H9 (cell line): ENCODE data around the gene FXN. TPM values are rescaled to one million over a fixed set of nuclear protein-coding genes. Genes with fewer than 3 reads are reported as not detected.

Experiments
- DNase-seq: peaks from one replicate; pipeline ENCODE4 v3.0.0-alpha.2; 2017
- H2AFZ ChIP-seq: one replicate; pipeline ENCODE4 v1.6.1; 2013; ENCODE audit warnings: mild to moderate bottlenecking, low read length, control low read depth, moderate library complexity
- H2AK5ac ChIP-seq: 2 replicates; pipeline ENCODE4 v1.6.1; 2013; ENCODE audit warnings: low read length, control low read depth, mixed read lengths; ENCODE audit not compliant: insufficient read length
- H2BK120ac ChIP-seq: one replicate; pipeline ENCODE4 v1.6.1; 2013; ENCODE audit warnings: low read depth, mild to moderate bottlenecking, low read length, control low read depth, inconsistent platforms; ENCODE audit not compliant: poor library complexity, severe bottlenecking
- H2BK12ac ChIP-seq: 2 replicates; pipeline ENCODE4 v1.6.1; 2013; ENCODE audit warnings: low read length, control low read depth, mixed read lengths, low read depth; ENCODE audit not compliant: insufficient read length
- H2BK15ac ChIP-seq: 2 replicates; pipeline ENCODE4 v1.6.1; 2013; ENCODE audit warnings: low read depth, low read length, control low read depth
- H2BK20ac ChIP-seq: one replicate; pipeline ENCODE4 v1.6.1; 2013; ENCODE audit warnings: low read depth, mild to moderate bottlenecking, low read length, control low read depth, inconsistent platforms; ENCODE audit not compliant: poor library complexity, severe bottlenecking
- H2BK5ac ChIP-seq: 2 replicates; pipeline ENCODE4 v1.6.1; 2013; ENCODE audit warnings: low read length, control low read depth, mixed read lengths; ENCODE audit not compliant: insufficient read length
- H3K14ac ChIP-seq: 2 replicates; pipeline ENCODE4 v1.6.1; 2013; ENCODE audit warnings: low read length, control low read depth; ENCODE audit not compliant: insufficient read depth
- H3K18ac ChIP-seq: 2 replicates; pipeline ENCODE4 v1.6.1; 2013; ENCODE audit warnings: low read depth, mild to moderate bottlenecking, mixed read lengths, low read length, control low read depth; ENCODE audit not compliant: insufficient read length
- H3K23ac ChIP-seq: 2 replicates; pipeline ENCODE4 v1.6.1; 2013; ENCODE audit warnings: low read length, control low read depth, mixed read lengths, low read depth; ENCODE audit not compliant: insufficient read length
- H3K23me2 ChIP-seq: 2 replicates; pipeline ENCODE4 v1.6.1; 2013; ENCODE audit warnings: low read depth, mild to moderate bottlenecking, mixed read lengths, low read length, control low read depth; ENCODE audit not compliant: insufficient read length, poor library complexity, severe bottlenecking
- H3K27ac ChIP-seq: 2 replicates; pipeline ENCODE4 v1.5.1; 2013; ENCODE audit warnings: low read length, control low read depth, mixed read lengths, low read depth; ENCODE audit not compliant: insufficient read length
- H3K27me3 ChIP-seq: 2 replicates; pipeline ENCODE4 v1.6.1; 2013; ENCODE audit warnings: low read length, control low read depth, inconsistent platforms; ENCODE audit not compliant: insufficient read depth
- H3K4ac ChIP-seq: 2 replicates; pipeline ENCODE4 v1.6.1; 2013; ENCODE audit warnings: low read depth, mild to moderate bottlenecking, control low read depth, inconsistent platforms, low read length, moderate library complexity
- H3K4me1 ChIP-seq: 2 replicates; pipeline ENCODE4 v1.6.1; 2013; ENCODE audit warnings: low read length, control low read depth, inconsistent platforms; ENCODE audit not compliant: insufficient read depth
- H3K4me2 ChIP-seq: 2 replicates; pipeline ENCODE4 v1.6.1; 2013; ENCODE audit warnings: low read length, control low read depth, mixed read lengths; ENCODE audit not compliant: insufficient read length, insufficient read depth
- H3K56ac ChIP-seq: 2 replicates; pipeline ENCODE4 v1.6.1; 2013; ENCODE audit warnings: low read depth, mild to moderate bottlenecking, mixed read lengths, low read length, control low read depth; ENCODE audit not compliant: insufficient read length
- H3K79me1 ChIP-seq: 2 replicates; pipeline ENCODE4 v1.6.1; 2013; ENCODE audit warnings: low read depth, mild to moderate bottlenecking, moderate library complexity, low read length, control low read depth, inconsistent platforms; ENCODE audit not compliant: insufficient read depth, poor library complexity, severe bottlenecking
- H3K79me2 ChIP-seq: 2 replicates; pipeline ENCODE4 v1.6.1; 2013; ENCODE audit warnings: low read length, control low read depth, inconsistent platforms; ENCODE audit not compliant: insufficient read depth
- H3K9ac ChIP-seq: 2 replicates; pipeline ENCODE4 v1.6.1; 2013; ENCODE audit warnings: low read length, control low read depth, mixed read lengths; ENCODE audit not compliant: insufficient read length; ENCODE audit errors: extremely low read depth
- H3K9me3 ChIP-seq: one replicate; pipeline ENCODE4 v1.6.1; 2013; ENCODE audit warnings: low read depth, low read length, inconsistent platforms; ENCODE audit not compliant: control insufficient read depth
- H3T11ph ChIP-seq: one replicate; pipeline ENCODE4 v1.6.1; 2013; ENCODE audit warnings: mild to moderate bottlenecking, low read length, control low read depth, inconsistent platforms
- H4K20me1 ChIP-seq: one replicate; pipeline ENCODE4 v1.6.1; 2013; ENCODE audit not compliant: control insufficient read depth, insufficient read length, insufficient read depth
- H4K5ac ChIP-seq: 2 replicates; pipeline ENCODE4 v1.6.1; 2013; ENCODE audit warnings: low read depth, mild to moderate bottlenecking, mixed read lengths, low read length, control low read depth; ENCODE audit not compliant: insufficient read length
- H4K8ac ChIP-seq: replicated peaks from 2 replicates; pipeline ENCODE4 v1.6.1; 2013; ENCODE audit warnings: low read length, control low read depth, mixed read lengths, low read depth; ENCODE audit not compliant: insufficient read length
- H4K91ac ChIP-seq: 2 replicates; pipeline ENCODE4 v1.6.1; 2013; ENCODE audit warnings: low read depth, mild to moderate bottlenecking, moderate library complexity, mixed read lengths, low read length, control low read depth; ENCODE audit not compliant: insufficient read length
- H3K27ac Mint-ChIP-seq, 3 experiments: 2 replicates in 2 of 3; 3 replicates in 1 of 3; pipeline ENCODE4 v1.8.0; 2020 to 2021; ENCODE audit warnings: mixed read lengths in 3 of 3, mild to moderate bottlenecking in 1 of 3, moderate library complexity in 1 of 3
- H3K27me3 Mint-ChIP-seq: 2 replicates; pipeline ENCODE4 v1.8.0; 2021; ENCODE audit warnings: low read depth, mild to moderate bottlenecking, moderate library complexity, mixed read lengths
- H3K36me3 Mint-ChIP-seq, 3 experiments: 2 replicates in 2 of 3; 3 replicates in 1 of 3; pipeline ENCODE4 v1.8.0; 2020 to 2021; ENCODE audit warnings: low read depth in 3 of 3, mixed read lengths in 3 of 3; ENCODE audit not compliant: insufficient read depth in 1 of 3
- H3K4me1 Mint-ChIP-seq, 2 experiments: 2 replicates each; pipeline ENCODE4 v1.8.0; 2020; ENCODE audit warnings: mixed read lengths in 2 of 2
- H3K4me3 Mint-ChIP-seq, 2 experiments: 2 replicates in 1 of 2; 3 replicates in 1 of 2; pipeline ENCODE4 v1.8.0; 2020 to 2021; ENCODE audit warnings: mild to moderate bottlenecking in 2 of 2, mixed read lengths in 2 of 2, moderate library complexity in 1 of 2
- H3K9me3 Mint-ChIP-seq, 2 experiments: 2 replicates in 1 of 2; 3 replicates in 1 of 2; pipeline ENCODE4 v1.8.0; 2020; ENCODE audit warnings: mild to moderate bottlenecking in 2 of 2, mixed read lengths in 2 of 2, moderate library complexity in 1 of 2
- WGBS: extraction: QIAGEN DNeasy Blood & Tissue Kit; methylation state at CpG from one replicate; pipeline ENCODE4 v1.1.7; 2013; ENCODE audit warnings: missing lambda C conversion rate, low lambda C conversion rate, mixed read lengths; ENCODE audit not compliant: insufficient read length; ENCODE audit errors: extremely low coverage; 5-methylcytosine and 5-hydroxymethylcytosine counted together
- total RNA-seq: library from RNA; stranded (reverse); gene quantifications from 2 replicates; pipeline ENCODE4 v1.2.1, GENCODE V29; 2021
- TF ChIP-seq, protein P1 (sequence below): fragments of 200-600 bp; sonication (generic); conservative IDR thresholded peaks from 3 replicates; pipeline ENCODE4 v1.8.0; 2021; ENCODE audit warnings: antibody characterized with exemption, mild to moderate bottlenecking

Gene FXN
- total RNA-seq, 1 experiment from 2014 or later = 34.4 TPM

GRCh38 chr9:69141851-69142250 is 106.3 kb downstream of the FXN start:
- Histone ChIP-seq H3K18ac (no peak overlapping the region), H3K79me1 (peaks cover 9% of the 10 kb centered on the region), H2BK12ac (no peak overlapping the region), H3K79me2 (peaks cover 16% of the 10 kb centered on the region), H3K4ac (no peak overlapping the region), H2BK20ac (no peak overlapping the region), H3K4me2 (no peak overlapping the region), H3K23ac (no peak overlapping the region), H4K8ac (no peak overlapping the region), H3K27ac (no peak overlapping the region), H4K91ac (no peak overlapping the region), H2AK5ac (no peak overlapping the region), H4K20me1 (no peaks in the 10 kb centered on the region), H3K14ac (no peak overlapping the region), H3K9ac (no peak overlapping the region), H3T11ph (no peak overlapping the region), H3K56ac (no peak overlapping the region), H2BK15ac (no peak overlapping the region), H4K5ac (no peak overlapping the region), H2BK120ac (no peak overlapping the region), H3K9me3 (no peaks in the 10 kb centered on the region), H2AFZ (no peak overlapping the region), H2BK5ac (no peak overlapping the region), H3K27me3 (no peaks in the 10 kb centered on the region), H3K4me1 (no peaks in the 10 kb centered on the region; the same call in 1 of the 2 replicates), H3K23me2 (no peaks in the 10 kb centered on the region)
- Mint-ChIP-seq H3K4me1 (peaks cover 2 to 4% of the 10 kb centered on the region in 2 experiments; a peak in 3 of 4 replicates), H3K36me3 (peaks cover 17 to 26% (median 23%) of the 10 kb centered on the region in 3 experiments), H3K27me3 (no peaks in the 10 kb centered on the region), H3K4me3 (no peak overlapping the region), H3K27ac (peak overlapping the region in 2 of 3 experiments; percentile 38 to 76; a peak in 4 of 7 replicates), H3K9me3 (no peaks in the 10 kb centered on the region)
- peak; percentile 12 for DNase-seq
- TF ChIP-seq, protein P1, sequence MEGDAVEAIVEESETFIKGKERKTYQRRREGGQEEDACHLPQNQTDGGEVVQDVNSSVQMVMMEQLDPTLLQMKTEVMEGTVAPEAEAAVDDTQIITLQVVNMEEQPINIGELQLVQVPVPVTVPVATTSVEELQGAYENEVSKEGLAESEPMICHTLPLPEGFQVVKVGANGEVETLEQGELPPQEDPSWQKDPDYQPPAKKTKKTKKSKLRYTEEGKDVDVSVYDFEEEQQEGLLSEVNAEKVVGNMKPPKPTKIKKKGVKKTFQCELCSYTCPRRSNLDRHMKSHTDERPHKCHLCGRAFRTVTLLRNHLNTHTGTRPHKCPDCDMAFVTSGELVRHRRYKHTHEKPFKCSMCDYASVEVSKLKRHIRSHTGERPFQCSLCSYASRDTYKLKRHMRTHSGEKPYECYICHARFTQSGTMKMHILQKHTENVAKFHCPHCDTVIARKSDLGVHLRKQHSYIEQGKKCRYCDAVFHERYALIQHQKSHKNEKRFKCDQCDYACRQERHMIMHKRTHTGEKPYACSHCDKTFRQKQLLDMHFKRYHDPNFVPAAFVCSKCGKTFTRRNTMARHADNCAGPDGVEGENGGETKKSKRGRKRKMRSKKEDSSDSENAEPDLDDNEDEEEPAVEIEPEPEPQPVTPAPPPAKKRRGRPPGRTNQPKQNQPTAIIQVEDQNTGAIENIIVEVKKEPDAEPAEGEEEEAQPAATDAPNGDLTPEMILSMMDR = no peak
- WGBS = no CpG with 5 or more reads among the region's 5 CpGs
